ENCODE measurements around the gene OR9I1.

Gene OR9I1

GRCh38 chr11:58125469-58125868, at the start of gene OR9I1:
Gene OR9I1 (minus strand): TSS chr11:58125530. CDS start chr11:58119444, 6,086 bp downstream.
- DNase-seq = no peak

- no peak for DNase-seq
Observed at GRCh38 chr11:58165504-58166106, 40.3 kb upstream of the OR9I1 start.

- no peak for DNase-seq
Observed at GRCh38 chr11:58164990-58165389, 39.7 kb upstream of the OR9I1 start.

GRCh38 chr11:58164389-58164788, 39.1 kb upstream of the OR9I1 start:
- DNase-seq = no peak

GRCh38 chr11:58152781-58153180, 27.5 kb upstream of the OR9I1 start:
- DNase-seq = no peak

GRCh38 chr11:58142761-58143160, 17.4 kb upstream of the OR9I1 start:
- DNase-seq = no peak

GRCh38 chr11:58135171-58135570, 9.8 kb upstream of the OR9I1 start:
- DNase-seq = no peak

GRCh38 chr11:58134151-58134550, 8.8 kb upstream of the OR9I1 start:
- DNase-seq = no peak

- no peak for DNase-seq
Observed at GRCh38 chr11:58133309-58134076, 8.2 kb upstream of the OR9I1 start.

GRCh38 chr11:58127350-58127749, 2.0 kb upstream of the OR9I1 start:
- no peak for DNase-seq

GRCh38 chr11:58121096-58121495, 4.2 kb downstream of the OR9I1 start:
- DNase-seq = no peak

GRCh38 chr11:58097437-58097836, 27.9 kb downstream of the OR9I1 start:
- DNase-seq = no peak

GRCh38 chr11:58086528-58086927, 38.8 kb downstream of the OR9I1 start:
- DNase-seq = no peak

GRCh38 chr11:58075781-58076180, 49.5 kb downstream of the OR9I1 start:
- no peak for DNase-seq

GRCh38 chr11:58070585-58070984, 54.7 kb downstream of the OR9I1 start:
- no peak for DNase-seq

- no peak for DNase-seq
Observed at GRCh38 chr11:58068655-58069054, 56.7 kb downstream of the OR9I1 start.

- no peak for DNase-seq
Observed at GRCh38 chr11:58067685-58068084, 57.6 kb downstream of the OR9I1 start.
